Fibroblast of the aortic adventitia (primary cell): Measurements from ENCODE around the gene PRSS23. TPM values are rescaled to one million over a fixed set of nuclear protein-coding genes. Genes with fewer than 3 reads are reported as not detected.
"Not testable (repeated sequence)": the region's sequence is repeated elsewhere in the genome, so short reads cannot be mapped to it uniquely, and the experiment has no call there.

ENCODE experiments used
- DNase-seq: peaks from one replicate; pipeline ENCODE4 v3.0.0-alpha.2; 2010; ENCODE audit warnings: low read depth
- H3K4me3 ChIP-seq: 2 replicates; pipeline ENCODE4 v1.5.1; 2011; ENCODE audit warnings: low read depth, mild to moderate bottlenecking, control low read depth, low read length, moderate library complexity
- CTCF ChIP-seq: IDR thresholded peaks from 2 replicates; pipeline ENCODE4 v1.5.1; 2011; ENCODE audit warnings: mild to moderate bottlenecking, low read length, control low read depth, inconsistent platforms; ENCODE audit not compliant: insufficient read depth
- total RNA-seq: library from RNA; depleted of rRNA; stranded (reverse); fragments of >200 nt; gene quantifications from 2 replicates; pipeline ENCODE4 v1.2.3, GENCODE V29; 2012; ENCODE audit warnings: low replicate concordance

Gene PRSS23
- total RNA-seq, 1 donor = 410 TPM

- no peak for TF ChIP-seq CTCF
- DNase-seq = peak; percentile 36
- H3K4me3 ChIP-seq = no peak overlapping the region
These were observed 15.9 kb downstream of the PRSS23 start for GRCh38 chr11:86816251-86816726.

- TF ChIP-seq CTCF = peak; percentile 47
- DNase-seq = peak; percentile 91
- H3K4me3 ChIP-seq = no peak overlapping the region
These were observed 18.3 kb downstream of the PRSS23 start for GRCh38 chr11:86818462-86819192.

GRCh38 chr11:86824139-86824538 is 23.8 kb downstream of the PRSS23 start:
- not testable (repeated sequence) for H3K4me3 ChIP-seq, DNase-seq

- DNase-seq, H3K4me3 ChIP-seq: not testable (repeated sequence)
These were observed 34.0 kb downstream of the PRSS23 start for GRCh38 chr11:86834376-86834775.

- not testable (repeated sequence) for H3K4me3 ChIP-seq, DNase-seq
These were observed 44.6 kb downstream of the PRSS23 start for GRCh38 chr11:86844762-86845508.

GRCh38 chr11:86848132-86848531 is 47.8 kb downstream of the PRSS23 start:
- TF ChIP-seq CTCF = no peak
- DNase-seq = no peak
- H3K4me3 ChIP-seq = no peak overlapping the region

GRCh38 chr11:86849679-86850078 is 49.3 kb downstream of the PRSS23 start:
- H3K4me3 ChIP-seq = no peak overlapping the region
- no peak for TF ChIP-seq CTCF

More at GRCh38 chr11:86849679-86850078, 49.3 kb downstream of the PRSS23 start:
- no peak for DNase-seq

Other genes starting within 250 kb of the PRSS23 start
- gene ME3, start 127.9 kb upstream of the PRSS23 start, total RNA-seq = 40.4 and 56.9 TPM in 2 replicates
- 50.2 and 63.9 TPM in 2 replicates for gene FZD4, start 154.9 kb downstream of the PRSS23 start, total RNA-seq
- 22.7 and 30.0 TPM in 2 replicates for gene TMEM135, start 237.4 kb downstream of the PRSS23 start, total RNA-seq